Measurements from ENCODE around the gene LRRC14B.
"Not testable (repeated sequence)": the region's sequence is repeated elsewhere in the genome, so short reads cannot be mapped to it uniquely, and the experiment has no call there.

LRRC14B gene

DNA sequence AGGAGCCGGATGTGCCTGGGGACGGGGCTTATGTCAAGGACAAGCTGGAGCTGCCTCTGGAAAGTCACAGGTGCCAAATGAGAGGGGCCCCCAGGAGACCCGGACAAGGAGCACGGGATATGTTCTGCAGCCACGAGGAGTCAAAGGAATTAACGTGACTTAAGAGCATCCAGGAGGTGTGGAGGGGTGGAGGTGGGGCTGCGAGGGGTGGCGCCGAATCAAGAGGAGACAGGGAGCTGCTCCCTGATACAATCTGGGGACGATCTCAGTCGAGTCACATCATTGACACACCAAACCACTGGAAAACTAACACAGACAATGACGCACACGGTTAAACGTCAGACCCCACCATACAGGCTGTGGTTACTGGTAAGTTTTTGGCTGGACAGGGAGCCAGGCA lies 16.3 kb downstream of the LRRC14B start:
- no peak for DNase-seq (ENCODE audit: low read depth)

DNA sequence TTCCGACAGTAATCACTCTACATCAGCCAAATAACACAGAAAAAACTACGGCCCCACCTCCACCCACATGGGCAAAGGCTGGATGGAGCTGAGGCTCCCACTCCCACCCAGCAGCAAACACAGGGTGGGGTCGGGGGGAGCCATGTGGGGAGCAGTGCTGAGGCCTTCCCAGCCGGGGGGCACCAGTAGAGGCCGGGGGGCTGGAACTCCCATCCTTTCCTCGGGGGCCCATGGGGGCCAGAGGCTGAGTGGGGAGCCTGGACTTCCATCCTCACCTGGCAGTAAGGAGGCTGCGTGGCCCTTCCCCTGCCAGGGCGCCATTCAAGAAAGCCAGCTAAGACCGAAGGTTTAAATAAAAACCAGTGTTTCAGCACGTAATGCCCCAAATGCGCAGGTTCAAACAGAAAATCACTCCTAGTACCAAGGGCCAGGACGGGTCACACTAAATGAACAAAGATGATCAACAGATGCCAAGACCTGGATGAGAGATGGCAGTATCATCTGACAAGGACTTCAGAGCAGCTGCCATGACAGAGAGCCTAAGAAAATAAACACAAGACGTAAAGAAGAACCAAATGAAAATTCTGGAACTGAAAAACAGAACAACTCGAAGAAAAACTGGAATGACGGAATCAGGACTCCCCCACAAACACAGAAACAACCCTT lies 17.3 kb downstream of the LRRC14B start:
- DNase-seq (ENCODE audit: low read depth), result no peak

DNA sequence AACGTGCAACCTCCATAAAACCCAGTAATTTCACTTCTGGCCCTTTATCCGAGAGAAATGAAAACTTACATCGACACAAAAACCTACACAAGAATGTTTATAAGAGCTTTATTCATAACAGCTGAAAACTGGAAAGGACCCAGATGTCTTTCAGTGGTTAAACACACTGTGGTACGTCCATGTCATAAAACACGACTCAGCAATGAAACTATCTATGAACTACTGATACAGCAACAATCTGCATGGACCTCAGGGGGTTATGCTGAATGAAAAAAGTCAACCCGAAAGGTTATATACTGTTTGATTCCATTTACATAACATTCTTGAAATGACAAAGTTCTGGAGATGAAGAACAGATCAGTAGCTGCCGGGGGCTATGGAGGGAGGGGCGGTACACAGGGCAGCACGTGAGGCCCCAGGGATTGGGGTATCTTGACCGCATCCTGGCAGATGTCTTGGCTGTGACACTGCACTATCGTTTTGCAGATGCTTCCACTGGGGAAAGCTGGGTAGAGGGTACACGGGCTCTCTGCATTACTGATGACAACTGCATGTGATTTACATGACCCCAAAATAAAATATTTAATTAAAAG lies 22.6 kb downstream of the LRRC14B start:
- no peak for DNase-seq (ENCODE audit: low read depth)

DNA sequence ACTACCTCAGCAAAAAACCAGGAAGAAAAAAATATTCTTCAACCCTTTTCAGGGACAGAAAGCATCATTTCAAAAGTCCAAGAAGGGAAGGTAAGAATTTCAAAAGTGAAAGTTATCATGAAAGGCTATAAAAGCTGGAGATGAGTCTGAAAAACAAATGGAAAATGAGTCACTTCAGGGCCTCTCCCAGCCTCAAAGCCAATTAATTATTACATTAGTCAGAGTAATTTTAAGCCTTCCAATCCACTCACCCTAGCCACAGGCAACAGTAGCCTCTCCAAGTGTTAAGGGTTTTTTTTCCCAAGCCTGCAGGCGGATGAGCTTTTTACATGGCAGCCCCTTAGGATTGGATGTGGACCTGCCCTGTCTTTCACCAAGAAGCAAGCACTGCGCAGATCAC lies 24.0 kb downstream of the LRRC14B start:
- not testable (repeated sequence) for DNase-seq (ENCODE audit: low read depth)

DNA sequence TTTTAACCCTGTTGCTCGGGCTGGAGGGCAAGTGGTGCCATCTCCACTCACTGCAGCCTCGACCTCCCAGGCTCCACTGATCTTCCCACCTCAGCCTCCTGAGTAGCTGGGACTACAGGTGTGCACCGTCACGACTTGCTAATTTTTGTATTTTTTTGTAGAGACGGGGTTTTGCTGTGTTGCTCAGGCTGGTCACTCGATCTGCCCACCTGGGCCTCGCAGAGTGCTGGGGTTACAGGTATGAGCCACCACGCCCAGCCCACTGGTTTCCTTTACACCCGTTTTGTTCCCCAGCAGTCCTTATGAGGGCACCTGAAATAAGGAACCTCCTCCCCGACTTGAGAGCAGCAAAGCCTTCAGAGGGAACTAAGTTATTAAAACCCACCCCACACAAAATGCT lies 24.8 kb downstream of the LRRC14B start:
- DNase-seq (ENCODE audit: low read depth), result not testable (repeated sequence)

DNA sequence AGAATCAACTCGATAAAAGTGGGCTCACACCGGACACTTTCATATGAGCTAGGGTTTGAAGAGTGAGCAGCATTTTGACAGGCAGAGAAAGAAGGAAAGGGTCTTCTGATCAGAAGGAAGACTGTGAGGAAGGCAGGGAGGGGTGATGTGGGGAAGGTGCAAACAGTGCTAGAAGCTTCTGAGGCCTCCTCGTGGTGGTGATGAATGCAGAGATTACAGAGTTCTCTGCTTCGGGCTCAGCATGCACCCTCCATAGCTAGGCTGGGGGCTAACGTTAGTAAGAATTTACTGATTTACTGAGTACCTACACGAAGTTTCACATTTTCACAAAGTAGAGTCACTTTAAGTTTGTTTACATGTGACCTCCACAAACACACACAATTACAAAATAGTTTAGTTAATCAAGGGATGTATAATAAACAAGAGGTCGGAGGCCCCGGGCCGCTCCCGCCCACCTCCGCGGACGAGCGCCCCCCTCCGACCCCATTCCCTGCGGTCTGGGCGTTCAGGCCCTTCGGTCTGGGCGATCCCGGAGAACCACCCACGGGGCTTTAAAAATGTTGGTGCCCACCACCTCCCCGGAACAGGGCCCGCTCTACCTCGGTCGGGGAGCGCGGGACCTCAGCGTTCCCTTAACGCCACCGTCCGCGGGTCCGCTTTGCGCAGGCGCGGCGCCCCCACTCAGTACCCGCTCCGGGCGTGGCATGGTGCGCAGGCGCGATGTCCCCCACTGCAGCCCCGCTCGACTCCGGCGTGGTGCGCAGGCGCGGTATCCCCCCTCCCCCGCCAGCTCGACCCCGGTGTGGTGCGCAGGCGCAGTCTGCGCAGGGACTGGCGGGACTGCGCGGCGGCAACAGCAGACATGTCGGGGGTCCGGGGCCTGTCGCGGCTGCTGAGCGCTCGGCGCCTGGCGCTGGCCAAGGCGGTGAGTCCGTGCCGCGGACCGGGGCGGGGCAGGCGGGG lies 26.5 kb downstream of the LRRC14B start, which contains the start of the genes CCDC127 and SDHA:
TSS of gene CCDC127 (minus strand) at position 660 of the 963 bp plus-strand sequence. CDS start 1,304 bp downstream, outside the sequence.
TSS of gene SDHA (plus strand) at position 827 of the 963 bp plus-strand sequence. CDS start at position 863, 36 bp downstream.
- peak; percentile 94 for DNase-seq (ENCODE audit: low read depth)

DNA sequence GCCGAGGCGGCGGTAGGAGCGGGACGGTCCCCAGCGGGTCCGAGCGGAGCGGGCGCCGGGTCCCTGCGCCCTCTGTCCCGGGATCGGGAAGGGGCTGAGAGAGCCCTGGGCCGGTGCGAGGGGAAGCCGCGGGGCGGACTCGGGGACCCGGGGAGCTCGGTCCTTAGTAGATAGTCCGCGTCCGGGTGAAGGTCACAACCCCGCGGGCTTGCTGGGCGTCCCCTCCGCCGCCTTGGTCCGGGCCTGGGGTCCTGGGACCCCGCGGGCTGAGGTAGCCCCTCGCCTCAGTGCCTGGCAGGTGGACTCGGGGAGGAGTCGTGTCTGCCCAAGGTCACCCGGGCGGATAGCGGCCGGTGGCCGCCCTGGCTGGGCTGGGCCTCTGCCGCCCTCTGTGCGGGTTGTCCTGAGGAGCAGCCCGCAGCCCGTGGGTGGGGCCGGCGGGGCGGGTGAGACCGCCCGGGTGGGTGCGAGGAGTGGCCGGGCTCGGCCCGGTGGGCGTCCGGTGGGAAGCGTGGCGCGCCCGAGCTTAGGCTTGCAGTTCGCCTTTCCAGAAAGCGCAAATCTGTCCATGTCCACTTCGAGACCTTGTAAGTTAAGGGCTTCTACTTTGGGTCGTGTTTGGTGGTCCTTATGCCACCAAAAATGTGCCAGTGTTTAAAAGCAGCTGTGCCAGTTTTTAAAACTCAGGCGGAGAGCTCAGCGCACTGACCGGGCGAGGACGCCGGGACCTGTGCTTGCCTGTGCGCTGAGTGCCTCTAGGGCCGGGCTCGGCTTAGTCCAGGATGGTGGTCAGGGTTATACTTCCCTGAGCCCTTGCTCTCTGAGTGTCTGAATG lies 27.4 kb downstream of the LRRC14B start:
- no peak for DNase-seq (ENCODE audit: low read depth)

DNA sequence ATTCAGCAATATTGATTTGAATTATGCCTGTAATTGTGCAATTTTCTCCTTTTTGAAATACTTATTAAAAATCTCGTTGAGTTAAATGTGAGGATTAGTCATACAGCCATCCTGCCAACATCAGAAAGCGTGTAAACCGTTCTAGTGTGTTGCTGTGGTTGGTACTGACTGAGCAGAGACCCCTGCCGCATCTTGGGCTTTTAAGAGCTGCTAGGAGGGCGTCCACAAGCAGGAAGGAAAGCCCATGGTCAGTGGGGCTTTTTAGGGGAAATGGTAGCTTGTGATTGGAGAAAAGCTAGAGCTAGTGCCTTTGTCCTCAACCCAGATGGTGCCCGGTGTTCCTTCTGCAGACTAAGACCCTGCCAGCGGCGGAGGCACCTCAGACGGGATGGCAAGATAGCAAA lies 28.2 kb downstream of the LRRC14B start:
- DNase-seq (ENCODE audit: low read depth), result no peak

DNA sequence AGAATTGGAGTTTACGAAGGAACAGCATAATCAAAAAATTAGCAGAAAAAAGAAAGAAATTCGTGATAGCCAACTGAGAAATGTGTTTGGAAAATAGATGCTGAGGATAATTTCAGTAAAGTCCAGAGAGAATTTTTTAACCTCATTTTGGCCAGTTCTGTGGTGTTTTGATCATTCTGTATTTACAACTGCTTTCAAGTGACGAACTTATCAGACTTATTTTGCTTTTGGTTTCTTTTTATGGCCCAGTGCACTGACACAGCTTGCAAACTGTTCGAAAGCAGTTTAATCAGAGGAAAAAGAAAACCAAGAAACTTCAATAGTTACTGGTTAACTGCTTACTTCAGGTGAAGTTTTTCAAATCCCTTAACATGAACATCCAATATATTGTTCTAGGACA lies 28.7 kb downstream of the LRRC14B start:
- no peak for DNase-seq (ENCODE audit: low read depth)

DNA sequence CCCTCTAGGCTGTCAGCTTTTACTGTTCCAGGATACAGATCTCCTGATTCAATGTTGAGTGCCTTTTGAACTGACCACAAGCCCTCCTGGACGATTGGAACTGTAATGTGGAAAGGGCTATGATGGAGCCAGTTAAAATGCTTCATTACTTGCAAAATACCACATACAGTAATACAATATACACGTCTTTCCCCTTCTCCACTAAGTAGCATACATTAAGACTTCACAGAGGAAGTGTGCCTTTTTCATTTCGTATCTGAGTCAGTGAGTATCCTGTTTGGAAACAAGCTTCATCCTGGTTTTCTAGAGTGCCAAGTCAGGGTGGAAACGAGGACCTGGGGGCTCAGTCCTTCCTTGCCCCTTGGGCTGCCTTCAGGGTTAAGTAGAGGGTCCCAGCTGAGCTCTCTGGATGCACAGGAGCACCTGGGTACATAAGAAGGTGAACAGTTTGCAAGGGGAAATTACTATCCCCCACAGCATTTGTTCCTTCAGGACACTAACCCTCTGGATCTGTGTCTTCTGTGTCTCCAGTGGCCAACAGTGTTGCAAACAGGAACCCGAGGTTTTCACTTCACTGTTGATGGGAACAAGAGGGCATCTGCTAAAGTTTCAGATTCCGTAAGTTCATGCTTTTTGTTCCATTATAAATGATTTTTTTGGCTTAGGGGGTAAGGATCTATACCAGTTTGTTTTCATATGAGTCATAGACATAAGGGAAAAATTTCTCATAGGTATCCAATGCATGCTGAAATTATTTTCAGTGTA lies 31.8 kb downstream of the LRRC14B start:
- DNase-seq (ENCODE audit: low read depth), result not testable (repeated sequence)

DNA sequence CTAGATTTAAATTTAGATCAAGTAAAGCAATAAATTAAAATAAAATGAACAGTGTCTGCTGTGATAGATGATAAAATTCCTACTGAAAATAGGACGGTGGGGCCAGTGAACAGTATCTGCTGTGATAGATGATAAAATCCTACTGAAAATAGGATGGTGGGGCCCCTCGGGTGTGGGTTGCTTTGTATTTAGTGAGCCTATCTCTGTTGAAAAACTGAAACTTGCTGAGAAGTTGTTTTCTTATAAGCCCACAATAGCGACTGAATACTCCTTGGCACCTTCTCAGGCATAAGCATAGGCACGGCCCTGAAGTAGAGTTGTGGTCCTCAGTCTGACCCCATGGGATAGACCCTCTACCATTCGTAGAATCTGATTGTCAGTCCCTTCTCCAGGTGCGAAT lies 32.5 kb downstream of the LRRC14B start:
- DNase-seq (ENCODE audit: low read depth), result no peak

DNA sequence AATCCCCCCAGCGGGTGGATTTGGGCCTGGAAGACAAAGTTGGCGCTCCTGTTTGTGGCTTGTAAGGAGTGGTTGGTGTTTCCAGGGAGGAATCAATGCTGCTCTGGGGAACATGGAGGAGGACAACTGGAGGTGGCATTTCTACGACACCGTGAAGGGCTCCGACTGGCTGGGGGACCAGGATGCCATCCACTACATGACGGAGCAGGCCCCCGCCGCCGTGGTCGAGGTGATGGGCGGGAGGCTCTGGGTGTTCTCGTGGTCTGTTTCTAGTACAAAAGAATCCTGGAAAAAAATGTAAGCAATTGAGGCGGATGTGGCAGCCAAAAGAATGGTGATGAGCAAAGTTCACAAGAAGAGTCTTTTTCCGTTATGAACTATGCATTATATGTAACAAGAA lies 34.0 kb downstream of the LRRC14B start:
- no peak for DNase-seq (ENCODE audit: low read depth)

DNA sequence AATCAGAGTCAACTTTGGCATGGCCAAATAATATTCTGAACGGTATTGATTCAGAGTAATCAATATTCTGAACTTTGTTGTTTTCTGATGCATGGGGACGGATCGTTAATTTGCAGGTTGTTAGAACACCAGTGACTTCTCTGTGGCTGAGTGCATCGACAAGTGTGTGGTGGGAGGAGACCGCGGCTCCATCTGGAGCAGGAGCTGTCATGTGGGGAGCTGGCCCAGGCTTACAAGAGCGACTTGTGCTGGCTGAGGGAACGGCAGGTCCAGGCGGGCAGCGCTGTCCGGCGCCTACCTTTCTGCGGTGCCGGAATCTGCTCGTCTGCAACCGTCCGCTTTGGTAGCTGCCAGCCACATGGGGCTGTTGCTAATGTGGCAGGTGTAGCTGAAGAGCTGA lies 36.1 kb downstream of the LRRC14B start:
- DNase-seq (ENCODE audit: low read depth), result not testable (repeated sequence)

DNA sequence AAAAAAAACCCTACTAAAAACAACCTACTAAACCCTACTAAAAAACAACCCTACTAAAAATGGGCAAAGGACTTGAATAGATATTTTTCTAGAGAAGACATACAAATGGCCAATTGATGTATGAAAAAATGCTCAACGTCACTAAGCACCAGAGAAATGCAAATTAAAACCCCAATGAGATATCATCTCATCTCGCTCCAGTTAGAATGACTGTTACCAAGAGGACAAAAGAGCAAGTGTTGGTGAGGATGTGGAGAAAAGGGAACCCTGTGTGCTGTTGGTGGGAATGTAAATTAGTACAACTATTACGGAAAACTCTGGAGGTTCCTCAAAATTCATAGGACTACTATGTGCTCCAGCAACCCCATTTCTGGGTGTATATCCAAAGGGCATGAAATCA lies 37.6 kb downstream of the LRRC14B start:
- no peak for DNase-seq (ENCODE audit: low read depth)

DNA sequence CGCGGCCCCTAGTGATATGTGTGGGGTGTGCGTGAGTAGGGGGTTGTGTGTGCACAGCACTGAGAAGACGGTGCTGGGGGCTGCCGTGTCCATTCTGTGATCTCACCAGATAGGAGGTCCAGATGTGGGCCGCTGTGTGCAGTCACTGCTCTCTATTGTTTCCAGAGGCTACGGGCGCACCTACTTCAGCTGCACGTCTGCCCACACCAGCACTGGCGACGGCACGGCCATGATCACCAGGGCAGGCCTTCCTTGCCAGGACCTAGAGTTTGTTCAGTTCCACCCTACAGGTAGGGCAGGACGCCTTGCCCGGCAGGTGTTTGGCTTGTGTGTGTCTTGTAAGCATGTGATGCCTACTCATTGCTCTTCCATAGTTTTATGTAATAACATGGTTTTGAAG lies 39.4 kb downstream of the LRRC14B start:
- DNase-seq (ENCODE audit: low read depth), result no peak

DNA sequence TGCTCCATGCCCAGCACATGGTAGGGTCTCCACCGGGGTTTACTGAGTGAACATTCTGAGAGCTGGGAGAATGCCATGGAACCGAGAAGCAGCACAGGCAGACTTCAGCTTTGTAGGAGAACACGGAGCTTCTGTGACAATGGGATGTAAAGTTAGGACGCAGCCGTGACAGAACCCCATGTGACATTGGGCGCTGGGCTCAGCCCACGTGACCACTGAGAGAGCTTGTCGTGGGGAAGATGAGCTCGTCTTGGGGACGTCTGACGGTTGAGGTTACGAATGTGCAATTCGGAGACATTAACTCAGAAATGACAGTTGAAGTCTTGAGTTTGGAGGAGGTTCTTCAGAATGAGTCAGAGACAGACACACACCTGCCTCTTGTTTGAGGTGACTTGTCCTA lies 40.4 kb downstream of the LRRC14B start:
- DNase-seq (ENCODE audit: low read depth), result no peak

DNA sequence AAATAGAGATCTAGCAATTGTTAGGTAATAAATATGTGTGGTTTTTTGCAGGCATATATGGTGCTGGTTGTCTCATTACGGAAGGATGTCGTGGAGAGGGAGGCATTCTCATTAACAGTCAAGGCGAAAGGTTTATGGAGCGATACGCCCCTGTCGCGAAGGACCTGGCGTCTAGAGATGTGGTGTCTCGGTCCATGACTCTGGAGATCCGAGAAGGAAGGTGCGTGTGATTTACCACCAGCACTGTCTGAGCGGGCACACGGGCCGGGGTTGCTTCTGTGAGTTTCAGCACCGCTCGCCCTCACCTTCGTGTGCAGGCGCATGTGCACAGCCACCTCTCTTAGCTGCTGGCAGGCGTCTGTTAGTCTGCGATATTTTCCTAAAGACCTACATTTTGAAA lies 42.1 kb downstream of the LRRC14B start:
- not testable (repeated sequence) for DNase-seq (ENCODE audit: low read depth)

DNA sequence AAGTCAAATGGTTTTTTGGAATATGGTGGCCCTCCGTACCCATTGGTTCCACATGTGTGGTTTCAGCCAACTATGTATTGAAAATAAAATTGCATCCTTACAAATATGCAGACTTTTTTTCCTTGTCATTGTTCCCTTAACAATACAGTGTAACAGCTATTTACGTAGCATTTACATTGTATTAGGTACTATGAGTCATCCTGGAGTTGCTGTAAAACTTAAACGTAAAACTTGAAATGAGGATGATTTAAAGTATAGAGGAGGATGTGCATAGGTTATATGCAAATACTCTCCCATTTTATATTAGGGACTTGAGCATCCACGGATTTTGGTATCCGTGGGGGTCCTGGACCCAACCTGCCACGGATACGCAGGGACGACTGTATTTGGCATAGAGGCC lies 43.2 kb downstream of the LRRC14B start:
- no peak for DNase-seq (ENCODE audit: low read depth)

DNA sequence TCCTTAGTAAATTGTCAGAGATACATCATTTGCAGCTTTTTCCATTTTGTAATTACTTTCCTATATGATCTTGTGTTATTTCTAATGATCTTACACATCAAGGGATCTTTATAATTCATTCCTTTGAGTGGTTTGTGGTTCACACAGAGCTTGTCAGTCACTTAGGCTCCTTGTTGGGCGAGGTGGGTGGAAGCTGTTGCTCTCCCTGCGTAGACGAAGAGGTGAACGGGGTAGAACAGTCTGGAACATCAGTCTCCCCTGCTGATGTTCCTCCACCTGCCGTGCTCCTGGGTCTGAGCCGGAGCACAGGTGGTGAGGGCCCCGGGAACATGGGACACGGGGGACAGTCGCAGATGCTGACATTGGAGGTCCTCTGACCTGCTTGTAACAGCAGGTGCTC lies 44.2 kb downstream of the LRRC14B start:
- DNase-seq (ENCODE audit: low read depth), result not testable (repeated sequence)

DNA sequence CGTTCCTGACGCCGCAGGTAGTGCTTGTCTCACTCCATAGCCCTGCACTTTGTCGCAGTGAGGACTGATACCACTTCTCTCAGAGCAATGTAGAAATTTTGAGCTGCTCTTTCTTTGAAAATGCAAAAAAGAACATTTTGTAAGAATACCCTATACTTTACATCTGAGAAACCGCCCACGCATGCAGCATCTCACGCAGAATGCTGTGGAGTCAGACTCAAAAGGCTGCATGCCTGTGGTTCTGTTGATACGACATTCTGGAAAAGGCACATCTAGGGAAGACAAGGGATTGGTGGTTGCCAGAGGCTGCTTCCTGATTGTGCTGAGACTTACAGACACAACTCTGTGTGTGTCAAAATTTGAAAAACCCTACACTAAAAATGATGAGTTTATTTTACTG lies 46.6 kb downstream of the LRRC14B start:
- DNase-seq (ENCODE audit: low read depth), result not testable (repeated sequence)

DNA sequence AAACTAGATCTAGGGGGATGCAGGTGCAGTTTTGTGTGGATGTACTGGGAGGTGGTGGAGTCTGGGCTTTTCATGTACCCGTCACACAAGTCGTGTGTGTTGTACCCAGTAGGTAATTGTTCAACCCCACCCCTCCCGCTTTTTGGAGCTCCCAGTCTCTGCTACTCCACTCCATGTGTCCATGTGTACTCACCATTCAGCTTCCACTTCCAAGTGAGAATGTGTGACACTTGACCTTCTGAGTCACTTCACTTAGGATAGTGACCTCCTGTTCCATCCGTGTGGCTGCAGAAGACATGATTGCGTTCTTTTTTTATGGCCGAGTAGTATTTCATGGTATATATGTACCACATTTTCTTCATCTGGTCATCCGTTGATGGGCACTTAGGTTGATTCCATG lies 49.3 kb downstream of the LRRC14B start:
- not testable (repeated sequence) for DNase-seq (ENCODE audit: low read depth)

Data from T-helper 22 cell (primary cell).